Breast epithelium (tissue), 3 donors: ENCODE results near the gene EHMT1.

Source experiments
- POLR2A ChIP-seq: fragments of 450-650 bp; IDR thresholded peaks from one replicate; pipeline ENCODE4 v1.6.1; 2016; ENCODE audit warnings: antibody characterized with exemption, mild to moderate bottlenecking, moderate library complexity
- POLR2AphosphoS5 ChIP-seq, 3 donors: sonication (generic); formaldehyde crosslinking; IDR thresholded peaks; one replicate each; pipeline ENCODE4 v1.6.1; 2017; ENCODE audit warnings: antibody characterized with exemption in 3 of 3
- TF ChIP-seq, protein P1 (sequence below), 3 donors: fragments of 450-650 bp; IDR thresholded peaks; one replicate each; pipeline ENCODE4 v1.5.1; 2016 to 2017; ENCODE audit warnings: antibody characterized with exemption in 3 of 3, mild to moderate bottlenecking in 3 of 3, moderate library complexity in 3 of 3

- TF ChIP-seq, protein P1, sequence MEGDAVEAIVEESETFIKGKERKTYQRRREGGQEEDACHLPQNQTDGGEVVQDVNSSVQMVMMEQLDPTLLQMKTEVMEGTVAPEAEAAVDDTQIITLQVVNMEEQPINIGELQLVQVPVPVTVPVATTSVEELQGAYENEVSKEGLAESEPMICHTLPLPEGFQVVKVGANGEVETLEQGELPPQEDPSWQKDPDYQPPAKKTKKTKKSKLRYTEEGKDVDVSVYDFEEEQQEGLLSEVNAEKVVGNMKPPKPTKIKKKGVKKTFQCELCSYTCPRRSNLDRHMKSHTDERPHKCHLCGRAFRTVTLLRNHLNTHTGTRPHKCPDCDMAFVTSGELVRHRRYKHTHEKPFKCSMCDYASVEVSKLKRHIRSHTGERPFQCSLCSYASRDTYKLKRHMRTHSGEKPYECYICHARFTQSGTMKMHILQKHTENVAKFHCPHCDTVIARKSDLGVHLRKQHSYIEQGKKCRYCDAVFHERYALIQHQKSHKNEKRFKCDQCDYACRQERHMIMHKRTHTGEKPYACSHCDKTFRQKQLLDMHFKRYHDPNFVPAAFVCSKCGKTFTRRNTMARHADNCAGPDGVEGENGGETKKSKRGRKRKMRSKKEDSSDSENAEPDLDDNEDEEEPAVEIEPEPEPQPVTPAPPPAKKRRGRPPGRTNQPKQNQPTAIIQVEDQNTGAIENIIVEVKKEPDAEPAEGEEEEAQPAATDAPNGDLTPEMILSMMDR (IDR thresholded peaks at IDR 0.05): no peak
- no peak for TF ChIP-seq POLR2A
- no peak for TF ChIP-seq POLR2AphosphoS5 (IDR thresholded peaks at IDR 0.05)
Measured at GRCh38 chr9:137582286-137582860, 36.4 kb upstream of the EHMT1 start.
